HUES6 (cell line): Measurements from ENCODE around the gene DLST.
A peak's percentile ranks its signal among the peaks of the same experiment; 100 is the strongest.

Experiments
- H3K27ac ChIP-seq: 2 replicates; pipeline ENCODE4 v1.7.0; 2013; ENCODE audit warnings: low read depth, mild to moderate bottlenecking, low read length, inconsistent platforms
- H3K27me3 ChIP-seq: 2 replicates; pipeline ENCODE4 v1.6.1; 2013; ENCODE audit warnings: low read length; ENCODE audit not compliant: control insufficient read depth, insufficient read depth
- H3K36me3 ChIP-seq: 2 replicates; pipeline ENCODE4 v1.6.1; 2013; ENCODE audit warnings: low read length; ENCODE audit not compliant: control insufficient read depth, insufficient read depth
- H3K4me1 ChIP-seq: 2 replicates; pipeline ENCODE4 v1.6.1; 2013; ENCODE audit warnings: low read length; ENCODE audit not compliant: control insufficient read depth, insufficient read depth
- H3K4me3 ChIP-seq: 2 replicates; pipeline ENCODE4 v1.5.1; 2013; ENCODE audit warnings: low read depth, low read length
- H3K9ac ChIP-seq: one replicate; pipeline ENCODE4 v1.6.1; 2013; ENCODE audit warnings: mild to moderate bottlenecking, low read length
- H3K9me3 ChIP-seq: 2 replicates; pipeline ENCODE4 v1.6.1; 2013; ENCODE audit warnings: low read depth, low read length; ENCODE audit not compliant: control insufficient read depth, insufficient read depth

DLST gene

GRCh38 chr14:74881431-74882102 is at the start of gene DLST:
TSS of gene DLST (plus strand) at chr14:74881916. CDS start at chr14:74881954, 38 bp downstream.
- no peaks in the 10 kb centered on the region for H3K36me3 ChIP-seq
- no peaks in the 10 kb centered on the region for H3K9me3 ChIP-seq
- no peaks in the 10 kb centered on the region for H3K27me3 ChIP-seq
- peak within 1 kb of the TSS; percentile 24 for H3K27ac ChIP-seq
- peaks cover 30% of the 10 kb centered on the region for H3K4me1 ChIP-seq
- peak within 1 kb of the TSS; percentile 92 for H3K9ac ChIP-seq
- peak within 1 kb of the TSS; percentile 88 for H3K4me3 ChIP-seq

GRCh38 chr14:74832849-74833248 is 48.9 kb upstream of the DLST start:
- H3K27ac ChIP-seq = no peak overlapping the region
- no peak overlapping the region for H3K4me3 ChIP-seq
- H3K27me3 ChIP-seq = no peaks in the 10 kb centered on the region
- H3K9me3 ChIP-seq = no peaks in the 10 kb centered on the region
- H3K36me3 ChIP-seq = peaks cover 64% of the 10 kb centered on the region
- H3K4me1 ChIP-seq = no peaks in the 10 kb centered on the region
- H3K9ac ChIP-seq = no peak overlapping the region

GRCh38 chr14:74834692-74835392 is 46.9 kb upstream of the DLST start:
- H3K27ac ChIP-seq = no peak overlapping the region
- no peak overlapping the region for H3K4me3 ChIP-seq
- peaks cover 50% of the 10 kb centered on the region for H3K36me3 ChIP-seq
- H3K9ac ChIP-seq = no peak overlapping the region
- no peaks in the 10 kb centered on the region for H3K4me1 ChIP-seq
- H3K27me3 ChIP-seq = no peaks in the 10 kb centered on the region
- H3K9me3 ChIP-seq = no peaks in the 10 kb centered on the region

GRCh38 chr14:74835645-74836250 is 46.0 kb upstream of the DLST start:
- H3K9ac ChIP-seq = no peak overlapping the region
- no peak overlapping the region for H3K27ac ChIP-seq
- no peak overlapping the region for H3K4me3 ChIP-seq
- no peaks in the 10 kb centered on the region for H3K27me3 ChIP-seq
- H3K36me3 ChIP-seq = peaks cover 46% of the 10 kb centered on the region
- no peaks in the 10 kb centered on the region for H3K9me3 ChIP-seq
- H3K4me1 ChIP-seq = no peaks in the 10 kb centered on the region

- no peaks in the 10 kb centered on the region for H3K27me3 ChIP-seq
- H3K36me3 ChIP-seq = peaks cover 43% of the 10 kb centered on the region
- H3K4me1 ChIP-seq = no peaks in the 10 kb centered on the region
- H3K4me3 ChIP-seq = no peak overlapping the region
- H3K9me3 ChIP-seq = no peaks in the 10 kb centered on the region
- no peak overlapping the region for H3K9ac ChIP-seq
- H3K27ac ChIP-seq = no peak overlapping the region
Observed at GRCh38 chr14:74836251-74836960, 45.3 kb upstream of the DLST start.

GRCh38 chr14:74838166-74838565 is 43.5 kb upstream of the DLST start:
- Histone ChIP-seq H3K36me3 (peaks cover 38% of the 10 kb centered on the region), H3K27me3 (no peaks in the 10 kb centered on the region), H3K27ac (no peak overlapping the region), H3K9me3 (no peaks in the 10 kb centered on the region), H3K4me1 (no peaks in the 10 kb centered on the region), H3K9ac (no peak overlapping the region), H3K4me3 (no peak overlapping the region)

- Histone ChIP-seq H3K4me3 (no peak overlapping the region), H3K27ac (no peak overlapping the region), H3K4me1 (no peaks in the 10 kb centered on the region)
Observed at GRCh38 chr14:74840603-74841030, 41.1 kb upstream of the DLST start.

GRCh38 chr14:74841230-74842207 is 40.2 kb upstream of the DLST start:
- Histone ChIP-seq H3K4me1 (no peaks in the 10 kb centered on the region), H3K4me3 (no peak overlapping the region), H3K27me3 (no peaks in the 10 kb centered on the region), H3K9ac (no peak overlapping the region), H3K36me3 (peaks cover 12% of the 10 kb centered on the region), H3K27ac (no peak overlapping the region), H3K9me3 (no peaks in the 10 kb centered on the region)

More at GRCh38 chr14:74840603-74841030, 41.1 kb upstream of the DLST start:
- no peak overlapping the region for H3K9ac ChIP-seq
- H3K27me3 ChIP-seq = no peaks in the 10 kb centered on the region
- peaks cover 20% of the 10 kb centered on the region for H3K36me3 ChIP-seq
- no peaks in the 10 kb centered on the region for H3K9me3 ChIP-seq

- no peaks in the 10 kb centered on the region for H3K27me3 ChIP-seq
- no peak overlapping the region for H3K4me3 ChIP-seq
- no peaks in the 10 kb centered on the region for H3K9me3 ChIP-seq
- no peak overlapping the region for H3K27ac ChIP-seq
- no peak overlapping the region for H3K9ac ChIP-seq
- H3K36me3 ChIP-seq = peaks cover 11% of the 10 kb centered on the region
- no peaks in the 10 kb centered on the region for H3K4me1 ChIP-seq
Observed at GRCh38 chr14:74843653-74844052, 38.1 kb upstream of the DLST start.

GRCh38 chr14:74846168-74846567 is 35.5 kb upstream of the DLST start:
- Histone ChIP-seq H3K27me3 (no peaks in the 10 kb centered on the region), H3K9ac (no peak overlapping the region), H3K4me3 (no peak overlapping the region), H3K4me1 (no peaks in the 10 kb centered on the region), H3K9me3 (no peaks in the 10 kb centered on the region), H3K36me3 (0 out of 2 replicates have a peak, but pooled peaks cover 2% of the 10 kb centered on the region), H3K27ac (no peak overlapping the region)
